HEK293 (cell line): ENCODE data around the gene GNA12.
"Not testable (repeated sequence)": the region's sequence is repeated elsewhere in the genome, so short reads cannot be mapped to it uniquely, and the experiment has no call there.

ENCODE experiments used
- CTCF ChIA-PET: fragments of 350-600 bp; formaldehyde crosslinking; extraction: SDS; loops from one replicate; lab custom pipeline; 2021; ENCODE audit warnings: antibody characterized with exemption; lab: Yijun Ruan, JAX
- POLR2A ChIA-PET: fragments of 300-600 bp; formaldehyde crosslinking; extraction: SDS; loops from one replicate; lab custom pipeline; 2020; ENCODE audit warnings: antibody characterized with exemption, inconsistent platforms; lab: Yijun Ruan, JAX
- H3K27ac ChIP-seq: fragments of 200-500 bp; sonication (Bioruptor generic); 2 replicates; pipeline ENCODE4 v1.5.1; 2014; ENCODE audit warnings: low read depth, low read length, control low read depth, inconsistent platforms; ENCODE audit errors: extremely low read depth
- H3K36me3 ChIP-seq, 2 experiments: fragments of 200-500 bp in 1 of 2; sonication (Bioruptor generic) in 1 of 2; 1 replicate in 1 of 2; 2 replicates in 1 of 2; pipeline ENCODE4 v1.5.1; 2014 to 2017; ENCODE audit warnings: inconsistent platforms in 2 of 2, low read length in 2 of 2; ENCODE audit not compliant: control insufficient read depth in 2 of 2, insufficient read depth in 1 of 2
- H3K4me1 ChIP-seq: fragments of 200-500 bp; sonication (Bioruptor generic); 2 replicates; pipeline ENCODE4 v1.5.1; 2014; ENCODE audit warnings: mild to moderate bottlenecking, low read length, inconsistent platforms; ENCODE audit not compliant: control insufficient read depth, insufficient read depth
- H3K4me3 ChIP-seq: 2 replicates; pipeline ENCODE4 v1.5.1; 2011; ENCODE audit warnings: low read depth, mild to moderate bottlenecking, control low read depth, low read length, moderate library complexity
- H3K9me3 ChIP-seq: fragments of 200-500 bp; sonication (Bioruptor generic); 2 replicates; pipeline ENCODE4 v1.5.1; 2014; ENCODE audit warnings: low read depth, low read length, inconsistent platforms; ENCODE audit not compliant: control insufficient read depth, insufficient read depth
- INSM2 ChIP-seq: fragments of 450-650 bp; formaldehyde crosslinking; IDR thresholded peaks from 2 replicates; pipeline ENCODE4 v1.5.1; 2016; ENCODE audit warnings: missing biosample characterization, missing genetic modification characterization
- KLF1 ChIP-seq: fragments of 450-650 bp; formaldehyde crosslinking; IDR thresholded peaks from 2 replicates; pipeline ENCODE4 v1.5.1; 2016; ENCODE audit warnings: missing biosample characterization, missing genetic modification characterization
- SCRT1 ChIP-seq: fragments of 450-650 bp; formaldehyde crosslinking; IDR thresholded peaks from 2 replicates; pipeline ENCODE4 v1.5.1; 2016; ENCODE audit warnings: missing biosample characterization, missing genetic modification characterization, borderline replicate concordance
- SCRT2 ChIP-seq: fragments of 450-650 bp; formaldehyde crosslinking; IDR thresholded peaks from 2 replicates; pipeline ENCODE4 v1.5.1; 2016; ENCODE audit warnings: missing biosample characterization, missing genetic modification characterization
- TCF7L2 ChIP-seq: IDR thresholded peaks from 2 replicates; pipeline ENCODE4 v1.6.1; 2011; ENCODE audit warnings: low read depth, mild to moderate bottlenecking, inconsistent platforms, low read length, moderate library complexity, borderline replicate concordance
- ZNF140 ChIP-seq: fragments of 450-650 bp; formaldehyde crosslinking; IDR thresholded peaks from 2 replicates; pipeline ENCODE4 v1.5.1; 2016; ENCODE audit warnings: missing biosample characterization, missing genetic modification characterization
- ZNF266 ChIP-seq: fragments of 450-650 bp; formaldehyde crosslinking; IDR thresholded peaks from 2 replicates; pipeline ENCODE4 v1.5.1; 2016; ENCODE audit warnings: missing biosample characterization, missing genetic modification characterization, low read depth
- TF ChIP-seq, protein P1 (sequence below): fragments of 450-650 bp; formaldehyde crosslinking; IDR thresholded peaks from 2 replicates; pipeline ENCODE4 v1.5.1; 2016; ENCODE audit warnings: missing biosample characterization, missing genetic modification characterization

Gene GNA12

DNA sequence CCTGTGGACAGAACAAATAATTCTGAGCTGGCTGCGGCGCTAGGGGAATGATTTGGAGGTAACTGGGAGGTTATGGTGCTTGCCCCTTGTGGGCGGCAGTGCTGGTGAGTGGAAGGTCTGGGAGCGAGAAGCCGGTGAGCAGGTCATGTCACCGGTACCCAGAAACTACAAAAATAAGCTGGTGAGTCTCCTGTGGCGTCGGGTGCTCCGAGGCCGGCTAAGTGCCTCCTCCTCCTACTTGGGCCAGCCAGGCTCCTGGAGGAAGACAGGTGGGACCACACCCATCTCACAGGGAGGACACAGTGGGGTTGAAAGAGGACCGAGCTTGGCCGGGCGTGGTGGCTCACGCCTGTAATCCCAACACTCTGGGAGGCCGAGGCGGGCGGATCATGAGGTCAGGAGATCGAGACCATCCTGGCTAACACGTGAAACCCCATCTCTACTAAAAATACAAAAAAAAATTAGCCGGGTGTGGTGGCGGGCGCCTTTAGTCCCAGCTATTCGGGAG is 152.1 kb downstream of the GNA12 start:
- CTCF ChIA-PET: interaction anchor here (0.8 to 6.4 kb wide), 4 partner anchors 11 to 74 kb away, joined by 3 to 39 read pairs (median 4); no protein-coding TSS in a partner anchor
- POLR2A ChIA-PET: not testable (repeated sequence)
- peak; percentile 77 for TF ChIP-seq KLF1 (tag by site-specific recombination)
- TF ChIP-seq, all 188 proteins: peak for 1; not testable (repeated sequence) for 187

DNA sequence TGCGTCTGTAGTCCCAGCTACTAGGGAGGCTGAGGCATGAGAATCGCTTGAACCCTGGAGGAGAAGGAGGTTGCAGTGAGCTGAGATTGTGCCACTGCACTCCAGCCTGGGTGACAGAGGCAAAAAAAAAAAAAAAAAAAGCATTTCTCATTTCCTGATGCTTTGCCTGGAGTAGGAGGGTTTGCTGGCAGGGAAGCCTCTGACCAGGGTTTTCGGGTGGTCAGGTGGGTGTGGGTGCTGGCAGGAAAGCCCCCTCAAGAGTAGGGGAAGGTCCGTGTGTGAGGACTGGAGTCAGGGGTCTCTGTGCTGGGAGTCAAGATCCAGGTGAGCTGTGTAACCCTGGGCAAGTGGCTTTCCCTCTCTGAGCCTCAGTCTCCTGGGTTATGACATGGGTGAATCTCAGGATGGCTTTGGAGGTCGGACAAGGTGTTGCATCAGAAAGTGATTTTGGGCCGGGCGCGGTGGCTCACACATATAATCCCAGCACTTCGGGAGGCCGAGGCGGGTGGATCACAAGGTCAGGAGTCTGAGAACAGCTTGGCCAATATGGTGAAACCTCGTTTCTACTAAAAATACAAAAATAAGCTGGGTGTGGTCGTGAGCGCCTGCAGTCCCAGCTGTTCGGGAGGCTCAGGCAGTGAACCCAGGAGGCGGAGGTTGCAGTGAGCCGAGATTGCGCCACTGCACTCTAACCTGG is 152.9 kb downstream of the GNA12 start:
- CTCF ChIA-PET: interaction anchor here (0.6 to 6.4 kb wide), 5 partner anchors 10 to 896 kb away, joined by 3 to 39 read pairs (median 4); no protein-coding TSS in a partner anchor
- POLR2A ChIA-PET: interaction anchor here (0.6 kb wide), 1 partner anchor 80 kb away, joined by 3 read pairs; no protein-coding TSS in a partner anchor
- TF ChIP-seq ZNF266 (no peak), ZNF140 (tag by site-specific recombination) (no peak)
- TF ChIP-seq, protein P1, sequence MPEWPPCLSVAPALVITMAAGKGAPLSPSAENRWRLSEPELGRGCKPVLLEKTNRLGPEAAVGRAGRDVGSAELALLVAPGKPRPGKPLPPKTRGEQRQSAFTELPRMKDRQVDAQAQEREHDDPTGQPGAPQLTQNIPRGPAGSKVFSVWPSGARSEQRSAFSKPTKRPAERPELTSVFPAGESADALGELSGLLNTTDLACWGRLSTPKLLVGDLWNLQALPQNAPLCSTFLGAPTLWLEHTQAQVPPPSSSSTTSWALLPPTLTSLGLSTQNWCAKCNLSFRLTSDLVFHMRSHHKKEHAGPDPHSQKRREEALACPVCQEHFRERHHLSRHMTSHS (tag by site-specific recombination): no peak
- TF ChIP-seq, all 188 proteins: peak for 0

More for the DNA sequence above, 152.1 kb downstream of the GNA12 start:
- not testable (repeated sequence) for H3K36me3 ChIP-seq, H3K9me3 ChIP-seq, H3K27ac ChIP-seq, H3K4me1 ChIP-seq, H3K4me3 ChIP-seq

DNA sequence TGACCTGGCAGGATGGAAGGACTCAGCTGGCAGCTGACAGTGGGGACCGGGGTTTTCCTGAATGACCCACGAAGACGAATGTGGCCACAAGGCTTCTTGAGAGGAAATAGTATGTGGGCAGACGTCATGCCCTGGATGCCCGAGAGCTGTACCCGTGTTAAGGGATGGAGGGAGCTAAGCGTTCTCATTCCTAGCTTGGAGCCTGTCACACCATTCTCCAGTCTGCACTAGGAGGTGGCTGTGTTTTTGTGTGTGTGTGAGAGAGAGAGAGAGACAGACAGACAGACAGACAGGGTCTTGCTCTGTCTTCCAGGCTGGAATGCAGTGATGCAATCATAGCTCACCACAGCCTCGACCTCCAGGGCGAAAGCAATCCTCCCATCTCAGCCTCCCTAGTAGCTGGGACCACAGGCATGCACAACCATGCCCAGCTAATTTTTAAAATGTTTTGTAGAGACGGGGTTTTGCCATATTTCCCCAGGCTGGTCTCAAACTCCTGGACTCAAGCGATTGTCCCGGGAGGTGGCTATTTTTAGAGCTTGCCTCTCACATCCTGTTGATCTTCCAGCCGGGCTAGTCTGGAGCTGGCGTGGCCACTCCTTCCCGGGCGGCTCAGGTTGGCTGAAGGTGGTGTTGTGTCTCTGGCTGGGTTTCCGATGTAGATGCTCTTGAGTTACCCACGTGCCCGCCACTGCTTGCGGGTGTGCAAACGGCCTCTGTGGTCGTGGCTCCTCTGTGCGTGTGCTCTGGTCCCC is 154.0 kb downstream of the GNA12 start:
- CTCF ChIA-PET: interaction anchor here (0.7 to 6.4 kb wide), 3 partner anchors 19 to 29 kb away, joined by 3 to 39 read pairs (median 5); no protein-coding TSS in a partner anchor
- no peaks in the 10 kb centered on the region for H3K9me3 ChIP-seq
- H3K4me1 ChIP-seq: no peaks in the 10 kb centered on the region

More for the DNA sequence above, 152.9 kb downstream of the GNA12 start:
- Histone ChIP-seq H3K36me3 (no peaks in the 10 kb centered on the region), H3K4me1 (no peaks in the 10 kb centered on the region), H3K9me3 (no peaks in the 10 kb centered on the region), H3K27ac (no peak overlapping the region), H3K4me3 (no peak overlapping the region)

GRCh38 chr7:2689343-2689847 is 154.7 kb downstream of the GNA12 start:
- Histone ChIP-seq H3K4me3 (no peak overlapping the region), H3K9me3 (no peaks in the 10 kb centered on the region), H3K36me3 (no peaks in the 10 kb centered on the region), H3K4me1 (no peaks in the 10 kb centered on the region), H3K27ac (no peak overlapping the region)
- TF ChIP-seq SCRT1 (tag by site-specific recombination) (peak; percentile 65; the same call in 1 of the 2 replicates), INSM2 (tag by site-specific recombination) (no peak)
- ChIA-PET CTCF (interaction anchor here (6.4 kb wide), 1 partner anchor 20 kb away, joined by 39 read pairs; no protein-coding TSS in a partner anchor), POLR2A (no interaction called here)

More for the DNA sequence above, 154.0 kb downstream of the GNA12 start:
- Histone ChIP-seq H3K36me3 (no peaks in the 10 kb centered on the region), H3K27ac (no peak overlapping the region), H3K4me3 (no peak overlapping the region)
- POLR2A ChIA-PET: interaction anchor here (0.6 kb wide), 1 partner anchor 79 kb away, joined by 3 read pairs; no protein-coding TSS in a partner anchor
- no peak for TF ChIP-seq TCF7L2
- TF ChIP-seq SCRT2: peak; percentile 50; the same call in 1 of the 2 replicates
